HepG2 (cell line): Measurements from ENCODE around the gene C1QL4. TPM values are rescaled to one million over a fixed set of nuclear protein-coding genes. Genes with fewer than 3 reads are reported as not detected.

Experiments used
- DZIP1 ChIP-seq: sonication (generic); formaldehyde crosslinking; IDR thresholded peaks from 2 replicates; pipeline ENCODE4 v1.5.0; 2020; ENCODE audit warnings: mild to moderate bottlenecking, missing genetic modification reagents
- GABPA ChIP-seq, 2 experiments: IDR thresholded peaks; 2 replicates each; pipeline ENCODE4 v1.6.1; 2011 to 2016; ENCODE audit warnings: low read depth in 2 of 2, low read length in 1 of 2, missing biosample characterization in 1 of 2, missing genetic modification characterization in 1 of 2
- HNRNPLL ChIP-seq: fragments of 200-400 bp; formaldehyde crosslinking; IDR thresholded peaks from 2 replicates; pipeline ENCODE4 v1.6.1; 2017; ENCODE audit warnings: mild to moderate bottlenecking, low read depth, low read length; ENCODE audit not compliant: poor library complexity, severe bottlenecking
- KDM2A ChIP-seq: sonication (generic); formaldehyde crosslinking; IDR thresholded peaks from 2 replicates; pipeline ENCODE4 v1.4.0; 2020; ENCODE audit warnings: low read depth, missing genetic modification reagents, borderline replicate concordance
- NFYB ChIP-seq: sonication (generic); formaldehyde crosslinking; IDR thresholded peaks from 2 replicates; pipeline ENCODE4 v1.4.0; 2020; ENCODE audit warnings: missing genetic modification reagents
- ZBTB37 ChIP-seq: sonication (generic); formaldehyde crosslinking; IDR thresholded peaks from 2 replicates; pipeline ENCODE4 v1.4.0; 2020; ENCODE audit warnings: mild to moderate bottlenecking, missing genetic modification reagents
- ZC3H13 ChIP-seq: sonication (generic); formaldehyde crosslinking; IDR thresholded peaks from 2 replicates; pipeline ENCODE4 v1.8.1; 2023; ENCODE audit warnings: mild to moderate bottlenecking, missing genetic modification reagents, moderate library complexity
- ZFAT ChIP-seq: sonication (generic); formaldehyde crosslinking; conservative IDR thresholded peaks from 2 replicates; pipeline ENCODE4 v1.8.1; 2023; ENCODE audit warnings: missing genetic modification reagents, inconsistent platforms
- ZFP36 ChIP-seq: fragments of 150-350 bp; IDR thresholded peaks from 2 replicates; pipeline ENCODE4 v1.6.1; 2018; ENCODE audit warnings: borderline replicate concordance, low read length, low read depth; ENCODE audit not compliant: partially characterized antibody
- ZGPAT ChIP-seq: IDR thresholded peaks from 2 replicates; pipeline ENCODE4 v1.6.1; 2016; ENCODE audit warnings: mild to moderate bottlenecking
- ZNF296 ChIP-seq: sonication (generic); formaldehyde crosslinking; conservative IDR thresholded peaks from 2 replicates; pipeline ENCODE4 v1.5.0; 2020; ENCODE audit warnings: mild to moderate bottlenecking, missing genetic modification reagents
- ZNF460 ChIP-seq: sonication (generic); formaldehyde crosslinking; IDR thresholded peaks from 2 replicates; pipeline ENCODE4 v1.5.1; 2020; ENCODE audit warnings: missing genetic modification reagents, mild to moderate bottlenecking, borderline replicate concordance
- ZNF557 ChIP-seq: sonication (generic); formaldehyde crosslinking; IDR thresholded peaks from 2 replicates; pipeline ENCODE4 v1.4.0; 2020; ENCODE audit warnings: missing genetic modification reagents
- ZNF780A ChIP-seq: sonication (generic); formaldehyde crosslinking; IDR thresholded peaks from 2 replicates; pipeline ENCODE4 v1.8.0; 2022; ENCODE audit warnings: mild to moderate bottlenecking, missing genetic modification reagents, moderate library complexity
- ZNF883 ChIP-seq: sonication (generic); formaldehyde crosslinking; IDR thresholded peaks from 2 replicates; pipeline ENCODE4 v1.5.1; 2020; ENCODE audit warnings: mild to moderate bottlenecking, missing genetic modification reagents; ENCODE audit errors: not compliant biosample characterization
- polyA plus RNA-seq, 8 experiments: library from polyadenylated mRNA; depleted of rRNA in 3 of 8; stranded (reverse) in 7 of 8; unstranded in 1 of 8; fragments of >200 nt; fragmentation: Illumina TruSeq in 4 of 8; extraction: Trizol in 4 of 8; gene quantifications; 2 replicates each; pipeline versions ENCODE4 v1.2.1 to v1.2.3, GENCODE V29; 2011 to 2016; ENCODE audit warnings: low read depth in 4 of 8, missing spikeins in 1 of 8, mixed read lengths in 1 of 8; ENCODE audit not compliant: insufficient read depth in 1 of 8
- total RNA-seq, 5 experiments: library from RNA; depleted of rRNA; stranded (reverse); fragments of >200 nt; fragmentation: Illumina TruSeq; extraction: Trizol; gene quantifications; 2 replicates each; pipeline ENCODE4 v1.2.3, GENCODE V29; 2016; ENCODE audit warnings: low read depth in 1 of 5
- TF ChIP-seq, protein P1 (sequence below): sonication (generic); formaldehyde crosslinking; IDR thresholded peaks from 2 replicates; pipeline ENCODE4 v1.5.1; 2020; ENCODE audit warnings: mild to moderate bottlenecking, missing genetic modification reagents, borderline replicate concordance
- TF ChIP-seq, protein P2 (sequence below): IDR thresholded peaks from 2 replicates; pipeline ENCODE4 v1.6.1; 2012; ENCODE audit warnings: low read length, improper control_type of control experiment

C1QL4 gene
- total and polyA plus RNA-seq, 2 of the 13 experiments (the other 11 are each of a cell fraction or from before 2014, with no cell fraction given): 0.03 TPM; not detected in 1

- TF ChIP-seq GABPA (IDR thresholded peaks at IDR 0.05; ENCODE audit: low read depth, low read length) (peak; percentile 21; the same call in 1 of the 2 replicates), GABPA (CRISPR knock-in tag; IDR thresholded peaks at IDR 0.05; ENCODE audit: low read depth) (peak; percentile 75), ZNF883 (no peak), ZFP36 (peak; percentile 0), ZNF780A (no peak), ZNF557 (CRISPR knock-in tag) (0 out of 2 replicates have a peak, but pooled peaks have one; percentile 63), DZIP1 (CRISPR knock-in tag) (no peak), HNRNPLL (peak; percentile 34), ZNF296 (CRISPR knock-in tag) (no peak), KDM2A (peak; percentile 84), ZC3H13 (CRISPR knock-in tag) (no peak), ZNF460 (CRISPR knock-in tag) (peak; percentile 32; the same call in 1 of the 2 replicates), ZBTB37 (CRISPR knock-in tag) (no peak), ZGPAT (peak; percentile 95), NFYB (CRISPR knock-in tag) (no peak), ZFAT (CRISPR knock-in tag) (no peak)
- TF ChIP-seq, protein P1, sequence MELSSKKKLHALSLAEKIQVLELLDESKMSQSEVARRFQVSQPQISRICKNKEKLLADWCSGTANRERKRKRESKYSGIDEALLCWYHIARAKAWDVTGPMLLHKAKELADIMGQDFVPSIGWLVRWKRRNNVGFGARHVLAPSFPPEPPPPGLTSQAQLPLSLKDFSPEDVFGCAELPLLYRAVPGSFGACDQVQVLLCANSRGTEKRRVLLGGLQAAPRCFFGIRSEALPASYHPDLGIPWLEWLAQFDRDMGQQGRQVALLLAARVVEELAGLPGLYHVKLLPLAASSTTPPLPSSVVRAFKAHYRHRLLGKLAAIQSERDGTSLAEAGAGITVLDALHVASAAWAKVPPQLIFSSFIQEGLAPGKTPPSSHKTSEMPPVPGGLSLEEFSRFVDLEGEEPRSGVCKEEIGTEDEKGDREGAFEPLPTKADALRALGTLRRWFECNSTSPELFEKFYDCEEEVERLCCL (CRISPR knock-in tag): no peak
- TF ChIP-seq, protein P2, sequence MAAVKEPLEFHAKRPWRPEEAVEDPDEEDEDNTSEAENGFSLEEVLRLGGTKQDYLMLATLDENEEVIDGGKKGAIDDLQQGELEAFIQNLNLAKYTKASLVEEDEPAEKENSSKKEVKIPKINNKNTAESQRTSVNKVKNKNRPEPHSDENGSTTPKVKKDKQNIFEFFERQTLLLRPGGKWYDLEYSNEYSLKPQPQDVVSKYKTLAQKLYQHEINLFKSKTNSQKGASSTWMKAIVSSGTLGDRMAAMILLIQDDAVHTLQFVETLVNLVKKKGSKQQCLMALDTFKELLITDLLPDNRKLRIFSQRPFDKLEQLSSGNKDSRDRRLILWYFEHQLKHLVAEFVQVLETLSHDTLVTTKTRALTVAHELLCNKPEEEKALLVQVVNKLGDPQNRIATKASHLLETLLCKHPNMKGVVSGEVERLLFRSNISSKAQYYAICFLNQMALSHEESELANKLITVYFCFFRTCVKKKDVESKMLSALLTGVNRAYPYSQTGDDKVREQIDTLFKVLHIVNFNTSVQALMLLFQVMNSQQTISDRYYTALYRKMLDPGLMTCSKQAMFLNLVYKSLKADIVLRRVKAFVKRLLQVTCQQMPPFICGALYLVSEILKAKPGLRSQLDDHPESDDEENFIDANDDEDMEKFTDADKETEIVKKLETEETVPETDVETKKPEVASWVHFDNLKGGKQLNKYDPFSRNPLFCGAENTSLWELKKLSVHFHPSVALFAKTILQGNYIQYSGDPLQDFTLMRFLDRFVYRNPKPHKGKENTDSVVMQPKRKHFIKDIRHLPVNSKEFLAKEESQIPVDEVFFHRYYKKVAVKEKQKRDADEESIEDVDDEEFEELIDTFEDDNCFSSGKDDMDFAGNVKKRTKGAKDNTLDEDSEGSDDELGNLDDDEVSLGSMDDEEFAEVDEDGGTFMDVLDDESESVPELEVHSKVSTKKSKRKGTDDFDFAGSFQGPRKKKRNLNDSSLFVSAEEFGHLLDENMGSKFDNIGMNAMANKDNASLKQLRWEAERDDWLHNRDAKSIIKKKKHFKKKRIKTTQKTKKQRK: no peak
Measured at GRCh38 chr12:49347311-49348193, 10.6 kb upstream of the C1QL4 start (continued).
